Measurements from ENCODE around the gene HS3ST3B1. TPM values are rescaled to one million over a fixed set of nuclear protein-coding genes. Genes with fewer than 3 reads are reported as not detected.
A peak's percentile ranks its signal among the peaks of the same experiment; 100 is the strongest.

Gene HS3ST3B1
- total and polyA plus RNA-seq, 8 donors, result 1.9 to 6.7 (median 2.6) TPM

DNA sequence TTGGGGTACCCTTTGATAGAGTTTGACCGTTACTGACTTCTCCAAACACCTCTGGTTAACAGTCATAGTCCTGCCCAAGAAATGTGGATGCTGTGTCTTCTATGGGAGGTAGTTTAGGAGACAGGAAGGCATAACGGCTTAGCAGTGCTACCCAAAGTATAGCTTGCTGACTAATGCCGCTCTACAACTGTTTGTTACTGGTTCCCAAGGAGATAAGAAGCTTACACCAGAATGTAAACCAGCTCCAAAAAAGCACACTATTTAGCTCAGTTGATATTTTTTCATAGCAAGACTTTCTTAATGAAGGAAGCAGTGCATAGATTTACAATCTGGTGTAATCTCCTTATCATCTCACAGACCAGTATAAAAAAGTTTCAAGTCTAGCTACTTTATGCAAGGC is 95.7 kb downstream of the HS3ST3B1 start:
- Histone ChIP-seq H3K4me3 (no peak overlapping the region), H3K36me3 (no peaks in the 10 kb centered on the region), H3K9me3 (peaks cover 0 to 8% of the 10 kb centered on the region in 2 donors), H3K27ac (no peak overlapping the region), H3K4me1 (no peaks in the 10 kb centered on the region), H3K27me3 (no peaks in the 10 kb centered on the region)
- intact Hi-C loops (cut with DNase I), result no loop called here
- ATAC-seq, result peak; percentile 36
- TF ChIP-seq, protein P1, sequence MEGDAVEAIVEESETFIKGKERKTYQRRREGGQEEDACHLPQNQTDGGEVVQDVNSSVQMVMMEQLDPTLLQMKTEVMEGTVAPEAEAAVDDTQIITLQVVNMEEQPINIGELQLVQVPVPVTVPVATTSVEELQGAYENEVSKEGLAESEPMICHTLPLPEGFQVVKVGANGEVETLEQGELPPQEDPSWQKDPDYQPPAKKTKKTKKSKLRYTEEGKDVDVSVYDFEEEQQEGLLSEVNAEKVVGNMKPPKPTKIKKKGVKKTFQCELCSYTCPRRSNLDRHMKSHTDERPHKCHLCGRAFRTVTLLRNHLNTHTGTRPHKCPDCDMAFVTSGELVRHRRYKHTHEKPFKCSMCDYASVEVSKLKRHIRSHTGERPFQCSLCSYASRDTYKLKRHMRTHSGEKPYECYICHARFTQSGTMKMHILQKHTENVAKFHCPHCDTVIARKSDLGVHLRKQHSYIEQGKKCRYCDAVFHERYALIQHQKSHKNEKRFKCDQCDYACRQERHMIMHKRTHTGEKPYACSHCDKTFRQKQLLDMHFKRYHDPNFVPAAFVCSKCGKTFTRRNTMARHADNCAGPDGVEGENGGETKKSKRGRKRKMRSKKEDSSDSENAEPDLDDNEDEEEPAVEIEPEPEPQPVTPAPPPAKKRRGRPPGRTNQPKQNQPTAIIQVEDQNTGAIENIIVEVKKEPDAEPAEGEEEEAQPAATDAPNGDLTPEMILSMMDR (IDR thresholded peaks at IDR 0.05), result no peak
- DNase-seq, result peak in 1 of 4 donors; percentile 49

DNA sequence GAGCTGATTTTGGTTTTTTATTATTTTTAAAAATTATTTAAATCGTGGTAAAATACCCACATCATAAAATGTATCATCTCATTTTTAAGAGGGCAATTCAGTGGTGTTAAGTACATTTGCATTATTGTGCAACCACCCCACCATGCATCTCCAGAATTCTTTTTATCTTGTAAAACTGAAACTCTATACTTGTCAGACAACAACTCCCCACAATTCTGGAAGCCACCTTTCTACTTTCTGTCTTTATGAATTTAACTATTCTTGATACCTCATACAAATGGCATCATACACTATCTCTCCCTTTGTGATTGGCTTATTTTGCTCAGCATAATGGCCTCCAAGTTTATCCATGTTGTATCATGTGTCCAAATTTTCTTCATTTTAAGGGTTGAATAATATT is 97.9 kb downstream of the HS3ST3B1 start:
- ATAC-seq (no peak), DNase-seq (no peak)
- intact Hi-C loops (cut with DNase I), result no loop called here
- no peaks in the 10 kb centered on the region for H3K4me1 ChIP-seq
- H3K27ac ChIP-seq, result no peak overlapping the region
- H3K9me3 ChIP-seq, result peaks cover 0 to 3% of the 10 kb centered on the region in 2 donors
- no peak overlapping the region for H3K4me3 ChIP-seq
- H3K27me3 ChIP-seq, result no peaks in the 10 kb centered on the region
- TF ChIP-seq, protein P1 (IDR thresholded peaks at IDR 0.05), result no peak
- H3K36me3 ChIP-seq, result no peaks in the 10 kb centered on the region

Other genes starting within 250 kb of the HS3ST3B1 start
- gene COX10, start 231.6 kb upstream of the HS3ST3B1 start, total RNA-seq, result 10 to 100 TPM; 12.5 to 15.7 TPM
- 10 to 100 TPM; 11.8 to 13.2 (median 12.1) TPM for gene COX10, start 231.6 kb upstream of the HS3ST3B1 start, polyA plus RNA-seq (ENCODE audit: insufficient read length in 6 of 6)
- gene CDRT15, start 64.2 kb upstream of the HS3ST3B1 start, total RNA-seq, result not detected
- 1 to 10 TPM in 3 of 6 donors, under 1 TPM in 3; 0.83 to 1.6 (median 1.0) TPM for gene CDRT15, start 64.2 kb upstream of the HS3ST3B1 start, polyA plus RNA-seq (ENCODE audit: insufficient read length in 6 of 6)

Data from left lung (tissue), 10 donors.